Right atrium auricular region (tissue), 2 donors: ENCODE data around the gene ADGRL3. TPM values are rescaled to one million over a fixed set of nuclear protein-coding genes. Genes with fewer than 3 reads are reported as not detected.

ENCODE experiments used
- DNase-seq: peaks from one replicate; pipeline ENCODE4 v3.0.0-alpha.2; 2019; ENCODE audit warnings: low spot score
- H3K27ac ChIP-seq, 2 donors: fragments of 200-600 bp; sonication (generic); 1 replicate in 1 of 2; 2 replicates in 1 of 2; pipeline ENCODE4 v1.5.1; 2016 to 2019
- H3K27me3 ChIP-seq, 2 donors: fragments of 200-600 bp; sonication (generic); one replicate each; pipeline versions ENCODE4 v1.5.1 to v1.6.0; 2017 to 2019
- H3K36me3 ChIP-seq: fragments of 200-600 bp; sonication (generic); one replicate; pipeline ENCODE4 v1.5.1; 2016
- H3K4me1 ChIP-seq, 2 donors: fragments of 200-600 bp; sonication (generic); one replicate each; pipeline versions ENCODE4 v1.5.1 to v1.6.0; 2017 to 2019
- H3K4me3 ChIP-seq, 2 donors: fragments of 200-600 bp; sonication (generic); 1 replicate in 1 of 2; 2 replicates in 1 of 2; pipeline ENCODE4 v1.5.1; 2017 to 2019; ENCODE audit warnings: mild to moderate bottlenecking in 1 of 2, moderate library complexity in 1 of 2
- H3K9me3 ChIP-seq, 2 donors: fragments of 200-600 bp; sonication (generic); one replicate each; pipeline ENCODE4 v1.5.1; 2019
- total RNA-seq, 2 donors: library from RNA; depleted of rRNA; stranded (reverse); fragments of >200 nt; gene quantifications; one replicate each; pipeline ENCODE4 v1.1.0, GENCODE V29; 2016
- TF ChIP-seq, protein P1 (sequence below), 2 donors: fragments of 200-600 bp; sonication (generic); IDR thresholded peaks; one replicate each; pipeline ENCODE4 v1.5.1; 2019; ENCODE audit warnings: antibody characterized with exemption in 2 of 2

ADGRL3 gene
- total RNA-seq, 2 donors from 2014 or later: 0.86 to 1.9 TPM

DNA sequence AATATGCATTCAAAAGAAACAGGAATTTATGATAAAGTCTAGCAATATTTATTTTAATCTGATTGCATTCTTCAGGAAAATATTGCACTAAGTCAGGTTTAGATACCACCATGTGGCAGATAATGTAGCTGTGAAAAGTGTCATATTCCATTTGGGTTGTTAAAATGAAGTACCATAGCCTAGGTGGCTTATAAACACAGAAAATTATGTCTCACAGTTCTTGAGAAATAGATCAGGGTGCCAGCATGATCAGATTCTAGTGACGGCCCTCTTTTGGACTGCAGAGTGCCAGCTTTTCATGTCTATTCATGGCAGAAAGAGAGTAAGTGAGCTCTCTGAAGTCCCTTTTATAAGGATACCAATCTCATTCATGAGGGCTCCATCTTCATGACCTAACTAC is 5.6 kb upstream of the ADGRL3 start:
- Histone ChIP-seq H3K36me3 (no peaks in the 10 kb centered on the region), H3K27ac (no peak overlapping the region), H3K4me3 (no peak overlapping the region), H3K27me3 (no peaks in the 10 kb centered on the region), H3K9me3 (no peaks in the 10 kb centered on the region), H3K4me1 (no peaks in the 10 kb centered on the region)
- DNase-seq: no peak
- TF ChIP-seq, protein P1, sequence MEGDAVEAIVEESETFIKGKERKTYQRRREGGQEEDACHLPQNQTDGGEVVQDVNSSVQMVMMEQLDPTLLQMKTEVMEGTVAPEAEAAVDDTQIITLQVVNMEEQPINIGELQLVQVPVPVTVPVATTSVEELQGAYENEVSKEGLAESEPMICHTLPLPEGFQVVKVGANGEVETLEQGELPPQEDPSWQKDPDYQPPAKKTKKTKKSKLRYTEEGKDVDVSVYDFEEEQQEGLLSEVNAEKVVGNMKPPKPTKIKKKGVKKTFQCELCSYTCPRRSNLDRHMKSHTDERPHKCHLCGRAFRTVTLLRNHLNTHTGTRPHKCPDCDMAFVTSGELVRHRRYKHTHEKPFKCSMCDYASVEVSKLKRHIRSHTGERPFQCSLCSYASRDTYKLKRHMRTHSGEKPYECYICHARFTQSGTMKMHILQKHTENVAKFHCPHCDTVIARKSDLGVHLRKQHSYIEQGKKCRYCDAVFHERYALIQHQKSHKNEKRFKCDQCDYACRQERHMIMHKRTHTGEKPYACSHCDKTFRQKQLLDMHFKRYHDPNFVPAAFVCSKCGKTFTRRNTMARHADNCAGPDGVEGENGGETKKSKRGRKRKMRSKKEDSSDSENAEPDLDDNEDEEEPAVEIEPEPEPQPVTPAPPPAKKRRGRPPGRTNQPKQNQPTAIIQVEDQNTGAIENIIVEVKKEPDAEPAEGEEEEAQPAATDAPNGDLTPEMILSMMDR (IDR thresholded peaks at IDR 0.05): no peak

DNA sequence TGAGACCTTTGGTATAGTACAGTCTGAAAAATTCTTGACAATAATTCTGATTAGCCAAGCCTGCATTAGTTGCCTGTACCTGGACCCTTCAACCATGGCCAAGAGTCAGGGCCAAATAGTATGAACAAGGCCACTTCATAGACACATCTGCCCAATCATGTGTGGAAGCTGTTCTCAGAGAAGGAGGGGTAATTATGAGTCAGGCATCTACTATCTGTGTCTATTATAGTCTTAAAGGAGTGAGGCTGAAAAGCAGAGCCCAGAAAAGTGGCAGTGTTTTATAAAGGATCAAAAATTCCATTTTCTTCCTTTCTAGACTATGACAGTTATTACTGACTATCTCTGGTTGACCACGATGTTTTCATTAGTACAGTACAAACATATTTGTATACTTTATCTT is 5.0 kb upstream of the ADGRL3 start:
- DNase-seq: no peak
- no peak overlapping the region for H3K27ac ChIP-seq
- H3K27me3 ChIP-seq: no peaks in the 10 kb centered on the region
- no peaks in the 10 kb centered on the region for H3K9me3 ChIP-seq
- H3K4me3 ChIP-seq: no peak overlapping the region
- TF ChIP-seq, protein P1 (IDR thresholded peaks at IDR 0.05): no peak
- no peaks in the 10 kb centered on the region for H3K4me1 ChIP-seq
- H3K36me3 ChIP-seq: no peaks in the 10 kb centered on the region

DNA sequence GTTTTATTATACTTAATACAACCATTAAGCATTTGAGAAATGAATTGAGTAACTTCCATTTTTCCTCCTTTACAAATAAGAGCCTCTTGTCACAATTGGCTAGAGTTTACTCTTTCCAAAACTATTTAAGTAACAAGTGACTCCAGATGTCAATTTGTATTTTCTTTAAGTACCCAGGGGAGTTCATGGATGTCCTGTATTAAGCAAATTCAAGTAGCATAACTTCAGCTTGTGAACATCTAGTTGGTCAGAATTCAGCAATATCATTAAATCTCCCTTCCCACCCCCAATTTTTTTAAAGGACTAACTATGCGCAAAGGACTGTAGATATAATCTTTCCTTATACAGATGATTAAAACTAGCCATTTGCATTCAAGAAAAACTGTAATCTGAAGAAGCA is 1.4 kb upstream of the ADGRL3 start:
- TF ChIP-seq, protein P1 (IDR thresholded peaks at IDR 0.05): no peak
- Histone ChIP-seq H3K9me3 (no peaks in the 10 kb centered on the region), H3K4me1 (peaks cover 0 to 18% of the 10 kb centered on the region in 2 donors), H3K36me3 (no peaks in the 10 kb centered on the region), H3K27ac (no peak overlapping the region), H3K4me3 (no peak overlapping the region), H3K27me3 (peaks cover 0 to 10% of the 10 kb centered on the region in 2 donors)
- no peak for DNase-seq

DNA sequence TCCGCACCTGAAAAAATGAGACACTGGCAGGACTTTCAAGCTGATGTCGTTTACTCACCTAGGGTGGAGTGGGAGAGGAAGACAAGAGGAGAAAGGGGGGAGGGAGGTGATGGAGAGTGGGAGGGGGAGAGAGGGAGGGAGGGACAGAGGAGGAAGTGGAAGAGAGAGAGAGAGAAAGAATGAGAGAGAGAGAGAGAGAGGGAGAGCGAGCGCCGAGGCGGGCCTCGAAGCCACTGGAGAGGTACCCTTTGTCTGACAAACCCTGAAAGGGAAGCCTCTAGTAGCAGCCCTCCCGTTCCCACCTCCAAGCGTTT is 296 bp upstream of the ADGRL3 start:
- TF ChIP-seq, protein P1 (IDR thresholded peaks at IDR 0.05): no peak
- Histone ChIP-seq H3K4me3 (peak overlapping the region; percentile 46 to 59), H3K36me3 (no peaks in the 10 kb centered on the region), H3K4me1 (peaks cover 0 to 18% of the 10 kb centered on the region in 2 donors), H3K27ac (peak overlapping the region; percentile 36 to 45), H3K27me3 (peaks cover 0 to 10% of the 10 kb centered on the region in 2 donors), H3K9me3 (no peaks in the 10 kb centered on the region)
- DNase-seq: no peak

DNA sequence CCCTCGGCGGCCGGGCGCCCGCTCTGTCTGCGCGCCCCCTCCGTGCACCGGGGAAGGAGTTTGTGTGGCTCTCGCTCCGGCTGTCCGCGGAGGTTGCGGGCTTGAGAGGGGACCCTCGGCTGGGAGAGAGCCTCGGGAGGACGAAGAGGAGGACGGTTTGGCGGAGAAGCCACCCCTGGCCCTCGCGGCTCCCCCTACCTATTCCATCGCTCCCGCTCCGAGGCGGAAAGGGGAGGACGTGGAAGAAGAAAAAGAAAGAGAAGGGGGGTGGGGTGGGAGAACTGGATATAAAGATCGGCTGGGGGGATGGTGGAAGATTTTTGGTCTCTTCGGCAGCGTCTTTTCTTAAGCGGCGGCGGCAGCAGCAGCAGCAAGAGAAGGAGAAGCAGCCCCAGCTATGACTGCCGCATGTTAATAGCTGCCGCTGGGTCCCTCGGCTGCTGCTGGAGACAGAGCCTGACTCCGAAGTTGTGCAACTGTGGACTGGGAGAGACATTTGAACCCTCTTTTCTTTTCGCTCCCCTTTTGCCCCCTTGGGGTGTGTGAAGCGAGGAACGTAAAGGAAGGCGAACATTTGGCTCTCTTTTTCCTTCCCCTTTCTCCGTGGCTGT is 895 bp downstream of the ADGRL3 start:
- H3K4me1 ChIP-seq: peaks cover 0 to 18% of the 10 kb centered on the region in 2 donors
- H3K4me3 ChIP-seq: peak overlapping the region; percentile 46 to 59
- H3K27me3 ChIP-seq: peaks cover 0 to 10% of the 10 kb centered on the region in 2 donors
- DNase-seq: no peak
- no peaks in the 10 kb centered on the region for H3K9me3 ChIP-seq
- H3K27ac ChIP-seq: peak overlapping the region; percentile 36 to 45
- TF ChIP-seq, protein P1 (IDR thresholded peaks at IDR 0.05): no peak
- H3K36me3 ChIP-seq: no peaks in the 10 kb centered on the region

DNA sequence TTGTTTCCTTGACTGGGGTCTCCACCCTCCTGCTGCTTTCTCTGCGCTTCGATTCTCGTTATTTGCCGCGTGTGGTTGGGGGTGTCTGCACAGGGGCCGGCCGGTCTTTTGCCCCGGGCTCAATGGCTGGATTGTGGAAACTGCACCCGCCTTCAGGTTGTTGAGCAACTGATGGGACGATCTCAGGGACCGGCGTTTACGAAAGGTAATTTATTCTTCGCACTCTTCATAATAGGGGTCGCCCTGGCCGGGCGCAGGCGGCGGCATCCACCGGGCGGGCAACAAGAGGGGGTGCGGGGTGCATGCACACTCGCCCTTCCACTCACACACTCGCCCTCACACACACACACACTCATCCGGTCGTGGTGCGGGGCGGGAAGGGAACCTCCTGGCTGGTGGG is 1.4 kb downstream of the ADGRL3 start:
- Histone ChIP-seq H3K27ac (no peak overlapping the region), H3K27me3 (peaks cover 0 to 10% of the 10 kb centered on the region in 2 donors), H3K9me3 (no peaks in the 10 kb centered on the region), H3K36me3 (no peaks in the 10 kb centered on the region), H3K4me1 (peaks cover 0 to 18% of the 10 kb centered on the region in 2 donors), H3K4me3 (peak overlapping the region; percentile 46 to 59)
- DNase-seq: no peak
- TF ChIP-seq, protein P1 (IDR thresholded peaks at IDR 0.05): no peak
